ES-I3 (cell line): ENCODE measurements around the gene ARL5A.
A peak's percentile ranks its signal among the peaks of the same experiment; 100 is the strongest.
"Not testable (repeated sequence)": the region's sequence is repeated elsewhere in the genome, so short reads cannot be mapped to it uniquely, and the experiment has no call there.

Source experiments
- H3K36me3 ChIP-seq: 2 replicates; pipeline ENCODE4 v1.6.1; 2013; ENCODE audit warnings: mild to moderate bottlenecking, low read length, control low read depth, moderate library complexity; ENCODE audit not compliant: insufficient read depth
- H3K4me1 ChIP-seq: 2 replicates; pipeline ENCODE4 v1.6.1; 2013; ENCODE audit warnings: mild to moderate bottlenecking, control low read depth, low read length; ENCODE audit not compliant: insufficient read depth
- H3K9ac ChIP-seq: 2 replicates; pipeline ENCODE4 v1.6.1; 2013; ENCODE audit warnings: low read depth, mild to moderate bottlenecking, low read length, moderate library complexity
- H3K9me3 ChIP-seq: 2 replicates; pipeline ENCODE4 v1.6.1; 2013; ENCODE audit warnings: mild to moderate bottlenecking, low read length, moderate library complexity; ENCODE audit not compliant: control insufficient read depth, insufficient read depth

The ARL5A gene

DNA sequence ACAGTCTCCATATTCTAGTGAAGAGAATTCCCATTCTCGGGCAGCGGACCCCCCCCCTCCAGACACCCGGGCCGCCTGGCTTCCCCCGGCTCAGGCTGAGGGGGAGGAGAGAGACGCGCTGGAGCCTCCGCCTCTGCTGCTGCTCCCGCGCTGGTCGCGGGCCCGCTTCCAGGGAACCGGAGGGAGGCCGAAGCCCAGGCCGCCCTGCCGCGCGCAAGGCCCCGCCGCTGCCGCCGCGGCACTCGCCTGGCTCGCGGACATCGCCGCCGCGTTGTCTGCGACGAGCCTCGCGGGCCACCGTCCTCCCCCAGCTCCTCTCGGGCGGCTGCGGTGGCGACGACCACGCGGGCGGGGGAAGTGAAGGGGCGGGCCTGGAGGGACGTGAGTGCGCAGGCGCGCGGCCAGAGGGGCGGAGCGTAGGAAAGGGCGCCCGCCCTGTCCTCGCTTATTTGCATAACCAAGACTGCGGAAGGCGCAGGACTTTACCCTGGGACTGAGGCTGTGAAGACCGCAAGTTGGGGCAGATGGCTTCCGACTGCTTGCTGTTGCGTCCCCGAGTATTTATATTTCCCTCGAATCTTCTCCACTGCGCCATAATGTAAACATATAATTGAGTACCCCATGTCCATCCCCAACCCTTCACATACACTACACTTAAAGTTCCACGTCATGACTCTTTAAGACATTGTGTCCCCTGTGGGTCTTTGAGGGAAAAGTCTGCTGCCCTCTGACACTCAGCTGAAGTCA is at the start of gene ARL5A:
ARL5A (minus strand) TSS at position 279 of the 747 bp plus-strand sequence; CDS start at position 34, 245 bp downstream.
- H3K4me1 ChIP-seq: peaks cover 19% of the 10 kb centered on the region
- H3K36me3 ChIP-seq: no peaks in the 10 kb centered on the region
- H3K9ac ChIP-seq: peak within 1 kb of the TSS; percentile 74
- H3K9me3 ChIP-seq: no peaks in the 10 kb centered on the region

GRCh38 chr2:151875631-151876030 is 47.4 kb upstream of the ARL5A start:
- H3K9ac ChIP-seq, H3K4me1 ChIP-seq, H3K9me3 ChIP-seq, H3K36me3 ChIP-seq: not testable (repeated sequence)

- Histone ChIP-seq H3K9ac (no peak overlapping the region), H3K9me3 (no peaks in the 10 kb centered on the region), H3K4me1 (no peaks in the 10 kb centered on the region), H3K36me3 (no peaks in the 10 kb centered on the region)
These were observed 44.2 kb upstream of the ARL5A start for GRCh38 chr2:151872463-151872862.

DNA sequence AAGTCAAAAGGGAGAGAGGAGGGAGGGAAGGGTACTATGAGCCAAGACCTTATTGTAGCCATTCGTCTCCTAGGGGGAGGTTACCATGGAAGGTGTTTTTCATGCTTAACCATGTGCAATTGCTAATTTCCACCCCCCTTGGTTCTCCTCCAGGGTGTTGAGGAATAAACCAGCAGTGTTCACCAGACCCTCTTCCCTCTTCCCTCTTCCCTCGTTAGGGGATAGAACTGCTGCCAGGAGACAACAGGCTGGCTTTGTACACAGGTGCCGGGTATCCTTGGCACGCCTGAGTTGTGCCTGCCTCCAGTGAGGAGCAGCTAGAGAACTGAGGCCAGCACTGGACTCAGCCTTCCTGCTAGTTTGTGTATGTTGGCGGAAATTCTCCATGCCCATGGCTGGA is 41.1 kb upstream of the ARL5A start:
- Histone ChIP-seq H3K4me1 (no peaks in the 10 kb centered on the region), H3K9me3 (no peaks in the 10 kb centered on the region), H3K36me3 (no peaks in the 10 kb centered on the region), H3K9ac (no peak overlapping the region)

- Histone ChIP-seq H3K4me1 (no peaks in the 10 kb centered on the region), H3K9ac (no peak overlapping the region), H3K36me3 (no peaks in the 10 kb centered on the region), H3K9me3 (no peaks in the 10 kb centered on the region)
These were observed 34.5 kb upstream of the ARL5A start for GRCh38 chr2:151862700-151863099.

- Histone ChIP-seq H3K9me3 (no peaks in the 10 kb centered on the region), H3K36me3 (no peaks in the 10 kb centered on the region), H3K4me1 (no peaks in the 10 kb centered on the region), H3K9ac (no peak overlapping the region)
These were observed 33.0 kb upstream of the ARL5A start for GRCh38 chr2:151861174-151861573.

DNA sequence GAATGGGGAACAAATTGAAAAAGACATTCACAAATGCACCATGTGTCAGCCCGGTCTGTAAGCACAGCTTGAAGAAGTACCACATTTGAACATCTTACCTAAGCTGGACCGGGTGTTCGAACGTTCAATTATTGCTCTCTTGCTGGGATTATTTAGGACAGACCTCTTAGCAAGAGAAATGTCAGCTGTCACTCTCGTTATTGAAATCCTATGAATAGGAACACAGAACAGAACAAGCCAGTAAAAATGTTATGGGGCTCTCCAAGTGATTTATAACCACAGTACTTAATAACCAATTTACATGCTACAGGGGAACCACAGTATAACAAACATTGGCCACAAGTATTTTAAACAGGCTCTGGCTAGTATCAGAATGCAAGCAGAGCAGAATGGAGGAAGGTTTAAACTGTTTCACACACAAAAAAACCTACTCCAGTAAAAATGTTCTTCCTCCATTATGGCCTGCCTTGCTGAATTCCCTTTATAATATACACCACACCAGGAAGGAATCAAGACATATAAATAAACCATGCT is 32.5 kb upstream of the ARL5A start:
- Histone ChIP-seq H3K36me3 (no peaks in the 10 kb centered on the region), H3K9me3 (no peaks in the 10 kb centered on the region), H3K9ac (no peak overlapping the region), H3K4me1 (no peaks in the 10 kb centered on the region)

- no peaks in the 10 kb centered on the region for H3K36me3 ChIP-seq
- H3K9ac ChIP-seq: no peak overlapping the region
- H3K9me3 ChIP-seq: no peaks in the 10 kb centered on the region
- H3K4me1 ChIP-seq: no peaks in the 10 kb centered on the region
These were observed 32.0 kb upstream of the ARL5A start for GRCh38 chr2:151860210-151860609.

GRCh38 chr2:151857650-151858049 is 29.4 kb upstream of the ARL5A start:
- H3K9me3 ChIP-seq: no peaks in the 10 kb centered on the region
- no peak overlapping the region for H3K9ac ChIP-seq
- H3K4me1 ChIP-seq: no peaks in the 10 kb centered on the region
- no peaks in the 10 kb centered on the region for H3K36me3 ChIP-seq

- no peaks in the 10 kb centered on the region for H3K9me3 ChIP-seq
- H3K36me3 ChIP-seq: no peaks in the 10 kb centered on the region
- no peaks in the 10 kb centered on the region for H3K4me1 ChIP-seq
- H3K9ac ChIP-seq: no peak overlapping the region
These were observed 26.9 kb upstream of the ARL5A start for GRCh38 chr2:151855111-151855510.

GRCh38 chr2:151853070-151853758 is 25.0 kb upstream of the ARL5A start:
- Histone ChIP-seq H3K4me1 (no peaks in the 10 kb centered on the region), H3K9ac (no peak overlapping the region), H3K36me3 (no peaks in the 10 kb centered on the region), H3K9me3 (no peaks in the 10 kb centered on the region)

- Histone ChIP-seq H3K36me3 (no peaks in the 10 kb centered on the region), H3K9ac (no peak overlapping the region), H3K9me3 (no peaks in the 10 kb centered on the region), H3K4me1 (no peaks in the 10 kb centered on the region)
These were observed 24.2 kb upstream of the ARL5A start for GRCh38 chr2:151852260-151853069.

- no peak overlapping the region for H3K9ac ChIP-seq
- no peaks in the 10 kb centered on the region for H3K4me1 ChIP-seq
- no peaks in the 10 kb centered on the region for H3K9me3 ChIP-seq
- no peaks in the 10 kb centered on the region for H3K36me3 ChIP-seq
These were observed 23.5 kb upstream of the ARL5A start for GRCh38 chr2:151851761-151852160.

- Histone ChIP-seq H3K4me1 (no peaks in the 10 kb centered on the region), H3K9me3 (no peaks in the 10 kb centered on the region), H3K36me3 (no peaks in the 10 kb centered on the region), H3K9ac (no peak overlapping the region)
These were observed 21.3 kb upstream of the ARL5A start for GRCh38 chr2:151849413-151850010.
